HL-60 (cell line): ENCODE data around the gene PDE11A.

Experiments used
- DNase-seq, 2 experiments: peaks; one replicate each; pipeline ENCODE4 v3.0.0-alpha.2; 2010 to 2020; ENCODE audit warnings: low read depth in 1 of 2, low spot score in 1 of 2
- H3K27ac ChIP-seq: fragments of 250-450 bp; sonication (Bioruptor Pico); replicated peaks from 2 replicates; pipeline ENCODE4 v1.5.1; 2020; ENCODE audit warnings: mild to moderate bottlenecking, moderate library complexity
- H3K27me3 ChIP-seq: fragments of 250-450 bp; sonication (Bioruptor Pico); 2 replicates; pipeline ENCODE4 v1.5.1; 2021; ENCODE audit warnings: mild to moderate bottlenecking, moderate library complexity; ENCODE audit not compliant: insufficient read depth, poor library complexity, severe bottlenecking
- H3K4me3 ChIP-seq: replicated peaks from 2 replicates; pipeline ENCODE4 v1.5.1; 2011; ENCODE audit warnings: mild to moderate bottlenecking, control low read depth, low read length; ENCODE audit not compliant: insufficient read depth
- CTCF ChIP-seq: IDR thresholded peaks from one replicate; pipeline ENCODE4 v1.5.1; 2011; ENCODE audit warnings: low read length, control low read depth, inconsistent platforms; ENCODE audit not compliant: insufficient read depth
- GABPA ChIP-seq: IDR thresholded peaks from 2 replicates; pipeline ENCODE4 v1.6.1; 2012; ENCODE audit warnings: low read depth
- POLR2AphosphoS5 ChIP-seq: IDR thresholded peaks from 2 replicates; pipeline ENCODE4 v1.6.1; 2012; ENCODE audit warnings: low read depth
- REST ChIP-seq: IDR thresholded peaks from 2 replicates; pipeline ENCODE4 v1.6.1; 2012; ENCODE audit warnings: low read depth; ENCODE audit not compliant: insufficient replicate concordance
- SPI1 ChIP-seq: IDR thresholded peaks from 2 replicates; pipeline ENCODE4 v1.6.1; 2012; ENCODE audit warnings: low read depth, mild to moderate bottlenecking, borderline replicate concordance

PDE11A gene

GRCh38 chr2:177675825-177676224 is 396.8 kb downstream of the PDE11A start:
- no peak for DNase-seq
- H3K27me3 ChIP-seq: peaks cover 5% of the 10 kb centered on the region

GRCh38 chr2:177675350-177675821 is 397.2 kb downstream of the PDE11A start:
- Histone ChIP-seq H3K27me3 (peaks cover 5% of the 10 kb centered on the region), H3K27ac (no peak overlapping the region), H3K4me3 (no peak overlapping the region)
- TF ChIP-seq REST (no peak), POLR2AphosphoS5 (no peak), CTCF (no peak), SPI1 (no peak), GABPA (no peak)
- no peak for DNase-seq

More at GRCh38 chr2:177675825-177676224, 396.8 kb downstream of the PDE11A start:
- no peak overlapping the region for H3K4me3 ChIP-seq
- H3K27ac ChIP-seq: no peak overlapping the region
- TF ChIP-seq CTCF (no peak), POLR2AphosphoS5 (no peak), REST (no peak), SPI1 (no peak)

DNA sequence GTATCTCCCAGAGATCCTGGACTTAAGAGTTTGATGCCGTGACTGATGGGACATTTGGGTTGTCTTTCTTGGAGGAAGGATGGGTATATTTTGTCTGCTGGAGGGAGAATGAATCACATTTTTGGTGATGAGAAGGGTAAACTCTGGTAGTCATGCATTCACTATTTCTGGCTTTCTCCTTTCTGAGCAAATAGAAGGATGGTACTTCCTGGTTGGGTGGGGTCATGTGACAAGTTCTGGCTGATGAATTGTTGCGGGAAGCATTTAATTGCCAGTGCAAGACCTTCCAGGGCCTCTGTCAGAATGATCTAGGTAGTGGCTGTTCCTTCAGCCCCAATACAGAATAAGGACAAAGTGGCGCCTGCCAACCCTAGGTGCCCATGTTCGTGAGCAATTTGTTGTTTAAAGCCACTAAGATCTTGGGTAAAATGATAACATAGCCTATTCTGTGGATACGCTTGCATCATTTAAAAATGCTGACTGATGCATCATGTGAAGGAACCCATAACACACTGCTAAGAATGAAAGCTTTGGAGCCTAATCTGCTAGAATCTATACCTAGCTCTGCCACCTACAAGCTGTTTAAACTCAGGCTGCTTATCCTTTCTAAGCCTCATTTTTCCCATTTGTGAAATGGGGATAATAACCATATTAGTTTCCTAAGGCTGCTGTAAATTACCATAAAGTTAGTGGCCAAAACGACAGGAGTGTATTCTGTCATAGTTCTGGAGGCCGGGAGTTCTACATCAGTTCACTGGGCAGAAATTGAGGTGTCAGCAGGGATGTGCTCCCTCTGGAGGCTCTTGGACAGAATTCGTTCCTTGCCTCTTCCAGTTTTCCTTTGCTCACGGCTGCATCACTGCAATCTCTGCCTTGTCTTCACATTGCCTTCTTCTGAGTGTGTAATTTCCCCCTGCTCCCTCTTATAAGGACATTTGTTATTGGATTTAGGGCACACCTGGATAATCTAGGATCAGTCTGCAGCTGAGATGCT is 398.7 kb downstream of the PDE11A start:
- Histone ChIP-seq H3K4me3 (no peak overlapping the region), H3K27me3 (peaks cover 5% of the 10 kb centered on the region), H3K27ac (no peak overlapping the region)
- DNase-seq: no peak
- TF ChIP-seq SPI1 (no peak), CTCF (no peak), REST (no peak), POLR2AphosphoS5 (no peak), GABPA (no peak)
